Eye (tissue), 1 donor: ENCODE results near the gene CACNA1A.
"Not testable (repeated sequence)": the region's sequence is repeated elsewhere in the genome, so short reads cannot be mapped to it uniquely, and the experiment has no call there.

Experiments used
- DNase-seq: peaks from one replicate; pipeline ENCODE4 v3.0.0-alpha.2; 2015

CACNA1A gene

DNA sequence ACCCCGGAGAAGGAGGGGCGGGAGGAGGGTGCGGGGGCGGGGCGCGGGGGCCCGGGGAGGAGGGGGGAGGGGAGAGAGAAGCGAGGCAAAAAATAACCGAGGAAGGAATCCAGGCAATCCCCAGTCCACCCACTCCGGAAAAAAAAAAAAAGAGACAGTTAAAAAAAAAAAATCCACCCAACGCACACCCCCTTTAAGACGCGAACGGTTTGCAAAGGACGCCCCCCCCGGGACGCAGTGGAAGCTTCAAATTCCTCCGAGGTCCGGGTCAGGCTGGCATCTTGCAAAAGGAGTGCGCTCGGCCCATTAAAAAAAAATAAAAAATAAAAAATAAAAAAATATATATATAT, at the start of gene CACNA1A:
Gene CACNA1A, minus strand, starts transcription at position 9 of the 350 bp plus-strand sequence. CDS start 255 bp downstream, outside the sequence.
- DNase-seq = peak; percentile 60

DNA sequence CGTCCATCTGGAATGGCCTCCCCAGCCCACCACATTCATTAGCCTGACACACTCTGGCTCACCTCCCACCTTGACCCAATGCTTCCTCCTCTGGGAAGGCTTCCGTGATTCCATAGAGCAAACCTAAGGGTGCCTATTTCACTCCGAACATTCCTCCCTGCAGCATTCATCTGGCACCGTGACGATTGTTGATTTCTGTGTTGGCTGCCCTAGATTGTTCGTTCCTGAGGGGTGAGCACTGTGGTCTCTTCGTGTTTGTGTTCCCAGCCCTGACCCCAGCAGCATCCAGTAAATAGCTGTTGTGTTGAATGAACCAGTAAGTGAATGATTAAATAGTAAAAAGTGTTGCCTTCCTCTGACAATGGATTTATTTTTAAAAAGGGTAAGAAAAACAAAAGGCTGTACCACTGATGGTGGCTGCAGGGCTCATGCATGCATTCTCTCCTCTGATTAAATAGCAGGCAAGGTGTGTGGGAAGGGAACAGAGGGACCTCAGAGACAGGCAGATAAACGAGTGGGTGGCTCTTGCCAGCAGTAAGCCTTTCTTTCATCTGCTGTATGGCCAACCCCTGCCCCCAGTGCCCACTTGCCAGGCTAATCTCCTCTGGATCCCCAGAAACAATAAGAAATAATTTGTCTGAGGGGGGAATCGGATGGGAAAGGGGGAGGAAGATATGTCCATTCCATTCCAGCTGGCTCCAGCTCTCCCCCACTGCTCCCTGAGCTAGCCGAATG, 48.4 kb upstream of the CACNA1A start:
- DNase-seq = no peak

DNA sequence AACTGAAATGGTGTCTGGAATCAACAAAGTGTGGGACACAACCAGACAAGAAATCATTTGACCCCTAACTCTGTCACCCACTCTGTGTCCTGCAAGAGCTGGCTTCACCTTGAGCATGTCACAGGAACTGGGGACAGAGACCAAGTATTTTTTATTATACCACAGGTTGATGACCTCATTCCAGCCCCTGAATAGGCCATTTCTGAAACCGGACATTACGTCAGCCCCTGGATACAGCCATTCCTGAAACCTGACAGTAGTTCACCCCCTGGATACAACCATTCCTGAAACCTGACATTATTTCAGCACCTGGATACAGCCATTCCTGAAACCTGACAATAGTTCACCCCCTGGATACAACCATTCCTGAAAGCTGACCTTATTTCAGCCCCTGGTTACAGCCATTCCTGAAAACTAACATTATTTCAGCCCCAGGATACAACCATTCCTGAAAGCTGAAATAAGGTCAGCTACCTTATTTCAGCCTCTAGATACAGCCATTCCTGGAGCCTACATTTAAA, 47.7 kb upstream of the CACNA1A start:
- no peak for DNase-seq

DNA sequence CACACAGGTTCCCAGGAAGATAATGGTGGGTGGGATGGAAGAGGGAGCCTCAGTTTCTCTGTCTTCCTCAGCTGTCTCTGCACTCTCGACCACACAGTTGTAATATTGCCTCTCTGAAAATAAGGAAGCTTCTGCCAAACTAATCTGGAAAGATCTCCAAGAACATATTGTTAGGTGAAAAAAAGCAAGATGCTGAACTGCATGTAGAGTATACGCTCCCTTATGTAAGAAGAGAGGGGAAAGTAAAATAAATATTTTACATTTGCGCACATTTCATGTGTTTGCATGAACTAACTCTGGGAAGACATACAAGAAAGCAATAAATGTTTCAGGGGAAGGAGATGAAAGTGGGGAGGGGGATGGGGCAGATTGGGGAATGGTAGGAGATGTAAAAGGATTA, 41.9 kb upstream of the CACNA1A start:
- DNase-seq = no peak

DNA sequence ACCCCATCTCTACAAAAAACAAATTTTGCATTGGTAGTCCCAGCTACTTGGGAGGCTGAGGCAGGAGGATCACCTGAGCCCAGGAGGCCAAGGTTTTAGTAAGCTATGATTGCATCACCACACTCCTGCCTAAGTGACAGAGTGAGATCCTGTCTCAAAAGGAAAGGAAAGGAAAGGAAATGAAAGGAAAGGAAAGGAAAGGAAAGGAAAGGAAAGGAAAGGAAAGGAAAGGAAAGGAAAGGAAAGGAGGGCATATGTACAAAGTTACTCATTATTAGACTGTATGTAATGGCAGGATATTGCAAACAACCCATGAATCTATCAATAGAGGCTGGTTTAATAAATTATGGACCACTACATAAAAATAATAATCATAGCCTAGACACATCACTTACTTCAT, 40.8 kb upstream of the CACNA1A start:
- no peak for DNase-seq

DNA sequence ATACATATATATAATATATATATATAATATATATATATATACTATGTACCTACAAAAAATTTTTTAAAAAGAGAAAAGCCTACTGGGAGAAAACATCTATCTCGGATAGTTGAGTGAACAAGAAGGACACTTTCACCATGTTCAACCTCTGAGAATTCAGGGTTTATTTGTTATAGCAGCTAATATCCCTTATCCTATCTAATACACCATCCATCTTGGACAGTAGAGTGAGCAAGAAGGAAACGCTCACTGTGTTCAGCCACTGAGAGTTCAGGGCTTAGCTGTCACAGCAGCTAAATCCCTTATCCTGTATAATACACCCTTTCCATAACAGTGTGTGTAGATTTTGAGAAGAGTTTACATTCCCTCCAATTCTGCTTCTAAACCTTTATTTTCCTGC, 38.1 kb upstream of the CACNA1A start:
- DNase-seq = no peak

DNA sequence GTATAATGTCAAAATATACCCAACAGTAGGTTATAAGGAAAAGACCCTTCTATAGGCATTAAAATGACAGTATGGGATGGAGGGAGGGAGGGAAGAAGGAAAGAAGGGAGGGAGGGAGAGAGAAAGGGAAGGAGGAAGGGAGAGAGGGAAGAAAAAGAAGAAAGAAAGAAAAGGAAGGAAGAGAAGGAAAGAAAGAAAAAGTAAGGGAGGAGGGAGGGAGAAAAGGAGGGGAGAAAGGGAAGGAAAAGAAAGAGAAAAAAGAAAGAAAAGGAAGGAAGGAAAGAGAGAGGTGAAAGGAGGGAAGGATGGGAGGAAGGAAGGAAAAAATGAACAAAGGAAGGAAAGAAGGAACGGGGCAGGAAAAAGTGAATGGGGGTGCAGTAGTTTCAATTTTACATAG, 35.3 kb upstream of the CACNA1A start:
- DNase-seq = no peak

DNA sequence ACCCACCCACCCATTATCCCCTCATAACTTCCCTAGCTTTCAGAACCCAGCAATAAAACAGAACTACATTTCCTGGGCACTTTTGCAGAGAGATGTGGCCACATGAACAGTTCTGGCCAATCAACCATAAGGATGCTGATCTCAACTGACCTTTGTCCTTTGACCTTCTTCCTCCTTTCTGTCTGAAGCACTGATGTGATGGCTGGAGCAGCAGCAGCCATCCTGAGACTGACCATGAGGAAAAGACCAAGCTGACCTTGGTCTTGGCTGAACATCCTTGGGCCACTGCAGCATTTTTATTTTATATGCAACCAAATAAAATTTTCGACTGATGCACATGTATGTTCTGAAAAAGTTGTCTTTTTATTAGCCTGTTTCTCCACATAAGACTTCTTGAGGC, 33.1 kb upstream of the CACNA1A start:
- no peak for DNase-seq

DNA sequence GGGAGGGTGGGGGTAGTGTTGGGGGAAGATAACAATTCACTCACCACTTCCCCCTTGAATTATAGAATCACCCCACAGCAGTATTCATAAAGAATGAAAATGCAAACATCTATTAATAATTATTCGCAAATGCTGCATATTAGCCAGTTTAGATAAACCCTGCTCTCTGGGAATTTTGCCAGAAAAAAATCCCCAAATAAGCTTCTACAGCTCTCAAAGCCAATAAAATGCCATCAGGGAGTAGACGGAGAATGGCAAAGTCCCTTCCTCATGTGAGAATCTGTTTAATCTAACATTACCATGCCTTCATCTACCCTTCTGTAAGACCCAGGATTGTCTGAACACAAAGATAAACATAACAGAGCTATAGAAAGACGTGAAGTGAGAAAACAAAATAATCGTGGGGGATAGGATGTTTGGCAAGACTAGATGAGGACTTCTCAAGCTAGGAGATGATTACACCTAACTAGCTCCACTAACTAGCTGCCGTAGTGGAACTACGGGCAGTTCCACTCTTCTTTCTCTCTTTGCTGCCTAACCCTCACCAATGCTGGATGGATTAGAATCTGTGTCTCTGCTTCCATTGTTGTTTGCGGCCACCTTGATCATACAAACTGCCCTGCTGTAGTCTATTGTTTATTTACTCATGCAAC, 32.4 kb upstream of the CACNA1A start:
- peak; percentile 9 for DNase-seq

DNA sequence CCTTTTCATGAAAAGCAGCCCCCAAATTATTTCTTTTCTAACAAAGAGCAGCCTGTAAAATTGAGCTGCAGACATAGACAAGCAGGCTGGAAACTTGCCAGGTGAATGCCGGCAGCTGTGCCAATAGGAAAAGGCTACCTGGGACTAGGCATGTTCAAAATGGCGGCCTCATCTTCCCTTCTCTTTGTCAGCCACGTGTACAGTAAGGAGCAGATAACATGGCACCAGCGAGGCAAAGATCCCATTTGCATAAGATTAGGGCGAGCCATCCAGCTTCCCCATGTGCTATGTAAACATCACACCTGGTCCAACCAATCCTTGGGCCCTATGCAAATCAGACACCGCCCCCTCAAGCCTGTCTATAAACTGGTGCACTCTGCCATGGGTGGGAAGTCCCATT, 31.2 kb upstream of the CACNA1A start:
- no peak for DNase-seq

DNA sequence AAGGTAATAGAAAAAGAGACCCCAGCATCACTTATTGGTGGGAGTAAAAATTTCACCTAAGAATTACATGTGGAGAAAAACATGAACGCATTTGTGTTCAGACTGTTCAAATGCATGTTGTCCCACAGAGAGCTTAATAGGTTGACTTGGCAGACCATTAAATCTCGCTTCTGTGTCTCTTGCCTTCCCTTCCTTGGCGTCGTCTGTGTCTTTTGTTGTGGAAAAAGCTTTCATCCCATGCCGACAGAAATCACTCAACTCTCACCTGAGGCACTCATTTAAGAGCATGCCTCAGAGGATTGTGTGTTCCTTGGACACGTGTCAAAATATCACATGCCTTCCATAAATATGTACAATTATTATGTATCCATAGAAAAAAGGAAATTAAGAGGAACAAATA, 24.4 kb upstream of the CACNA1A start:
- peak; percentile 47 for DNase-seq

DNA sequence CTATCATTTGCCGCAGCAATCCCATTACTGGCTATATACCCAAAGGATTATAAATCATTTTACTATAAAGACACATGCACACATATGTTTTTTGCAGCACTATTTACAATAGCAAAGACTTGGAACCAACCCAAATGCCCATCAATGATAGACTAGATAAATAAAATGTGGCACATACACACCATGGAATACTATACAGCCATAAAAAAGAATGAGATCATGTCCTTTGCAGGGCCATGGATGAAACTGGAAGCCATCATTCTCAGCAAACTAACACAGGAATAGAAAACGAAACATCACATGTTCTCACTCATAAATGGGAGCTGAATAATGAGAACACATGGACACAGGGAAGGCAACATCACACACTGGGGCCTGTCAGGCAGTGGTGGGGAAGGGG, 23.4 kb upstream of the CACNA1A start:
- not testable (repeated sequence) for DNase-seq

DNA sequence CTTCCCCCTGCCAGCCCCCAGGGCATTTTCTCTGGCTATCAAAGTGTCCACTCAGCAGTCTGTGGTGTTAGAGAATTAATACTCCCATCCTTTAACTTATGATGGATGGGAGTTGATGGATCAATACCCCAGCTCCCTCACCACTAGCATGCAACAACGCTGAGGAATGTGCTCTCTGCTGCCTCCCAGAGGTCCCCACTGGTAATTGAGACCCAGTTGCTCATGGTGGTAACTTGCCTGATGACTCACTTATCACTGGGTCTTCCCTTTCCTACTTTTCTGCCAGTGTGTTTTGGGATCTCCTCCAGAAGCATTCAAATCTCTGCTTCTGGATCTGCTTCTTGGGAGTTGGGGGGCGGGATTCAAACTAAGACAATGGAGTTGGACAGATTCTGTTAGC, 20.3 kb upstream of the CACNA1A start:
- peak; percentile 6 for DNase-seq

DNA sequence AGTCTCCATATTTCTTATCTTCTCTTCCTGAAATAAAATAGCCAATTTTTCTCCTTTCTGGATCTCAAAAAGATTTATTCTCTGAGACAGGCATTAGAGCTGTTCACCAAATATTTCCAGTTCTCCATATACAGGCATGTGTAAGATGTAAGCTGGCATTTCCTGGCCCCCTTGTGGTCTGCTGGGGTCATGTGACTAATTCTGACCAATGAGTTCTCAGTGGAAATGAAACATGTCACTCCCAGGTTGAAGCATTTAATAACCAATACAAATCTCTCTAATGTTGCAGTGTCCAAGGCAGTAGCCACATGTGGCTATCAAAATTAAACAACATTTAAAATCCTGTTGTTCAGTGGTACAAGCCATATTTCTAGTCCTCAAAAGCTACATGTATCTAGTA, 14.8 kb upstream of the CACNA1A start:
- no peak for DNase-seq

DNA sequence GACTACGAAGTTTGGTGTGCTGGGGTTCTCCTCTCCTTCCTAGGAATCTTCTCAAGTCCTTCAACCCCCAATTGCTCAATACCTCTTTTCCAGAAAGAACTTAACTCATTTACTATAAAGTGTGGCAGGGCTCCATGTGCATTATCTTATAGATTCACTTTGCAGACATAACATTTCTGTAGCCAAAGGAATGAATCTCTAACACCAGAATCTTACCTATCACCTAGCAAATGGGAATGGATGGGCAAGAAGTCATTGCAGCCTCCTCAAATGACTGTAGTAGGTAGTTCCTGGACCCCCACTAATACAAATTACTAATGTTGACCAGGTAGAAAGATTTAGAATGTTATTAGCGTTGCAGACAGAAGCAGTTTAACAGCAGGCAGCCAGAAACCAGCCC, 5.7 kb upstream of the CACNA1A start:
- DNase-seq = no peak

DNA sequence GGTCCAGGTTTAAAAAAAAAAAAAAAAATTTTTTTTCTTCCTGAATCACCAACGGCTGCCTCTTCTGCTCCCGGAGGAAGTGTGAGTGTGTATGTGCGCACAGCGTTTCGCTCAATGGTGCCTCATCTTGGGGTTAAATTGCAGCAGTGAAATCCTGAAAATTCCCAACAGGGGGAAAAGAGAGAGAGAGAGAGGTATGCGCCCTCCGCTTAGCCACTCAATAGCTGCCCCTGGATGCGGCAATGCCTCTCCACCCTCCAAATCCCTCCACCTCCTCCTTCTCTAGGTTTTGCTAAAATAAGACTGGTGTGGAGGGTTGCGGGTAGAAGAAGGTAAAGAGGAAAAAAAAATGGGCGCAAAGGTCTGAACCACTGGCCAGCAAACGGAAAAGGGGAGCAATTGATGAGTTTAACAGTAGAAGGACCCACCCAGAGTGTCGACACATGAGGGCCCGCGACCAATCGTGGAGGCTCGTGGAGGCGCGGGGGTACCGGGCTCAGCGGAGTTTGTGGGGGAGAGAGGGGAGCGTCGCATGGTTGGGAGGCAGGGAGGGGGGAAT, 853 bp upstream of the CACNA1A start:
- DNase-seq = peak; percentile 63

DNA sequence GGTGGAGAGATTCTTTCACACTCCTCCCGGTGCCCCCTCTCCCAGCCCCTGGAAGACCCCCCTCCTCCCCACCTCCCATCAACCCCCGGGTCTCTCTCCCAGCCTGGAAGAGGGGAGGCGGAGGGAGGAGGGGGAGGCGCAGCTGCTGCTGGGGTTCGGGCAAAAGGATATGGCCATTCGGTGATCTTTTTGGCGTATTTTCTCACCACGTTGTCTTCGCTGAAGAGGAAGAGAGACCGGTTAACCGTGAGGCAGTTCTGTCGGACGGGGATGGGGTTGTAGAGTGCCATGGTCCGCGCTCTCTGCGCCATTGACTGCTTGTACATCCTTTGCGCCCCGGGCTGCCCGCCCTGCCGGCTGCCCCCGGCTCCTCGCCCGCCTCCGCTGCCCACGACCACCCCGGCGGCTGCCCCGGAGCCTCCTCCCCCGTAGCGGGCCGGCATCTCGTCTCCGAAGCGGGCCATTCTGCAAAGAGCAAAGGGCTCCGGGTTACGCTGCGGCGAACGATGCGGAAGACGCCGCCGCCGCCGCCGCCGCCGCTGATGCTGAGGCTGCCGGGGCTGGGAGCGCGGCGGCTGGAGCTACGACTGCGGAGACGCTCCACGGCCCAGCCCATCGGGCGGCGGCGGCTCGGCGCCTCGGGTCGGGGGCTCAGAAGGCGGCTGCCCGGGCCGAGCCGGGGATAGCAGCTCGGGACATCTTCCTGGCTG, 363 bp downstream of the CACNA1A start:
- DNase-seq = peak; percentile 73

DNA sequence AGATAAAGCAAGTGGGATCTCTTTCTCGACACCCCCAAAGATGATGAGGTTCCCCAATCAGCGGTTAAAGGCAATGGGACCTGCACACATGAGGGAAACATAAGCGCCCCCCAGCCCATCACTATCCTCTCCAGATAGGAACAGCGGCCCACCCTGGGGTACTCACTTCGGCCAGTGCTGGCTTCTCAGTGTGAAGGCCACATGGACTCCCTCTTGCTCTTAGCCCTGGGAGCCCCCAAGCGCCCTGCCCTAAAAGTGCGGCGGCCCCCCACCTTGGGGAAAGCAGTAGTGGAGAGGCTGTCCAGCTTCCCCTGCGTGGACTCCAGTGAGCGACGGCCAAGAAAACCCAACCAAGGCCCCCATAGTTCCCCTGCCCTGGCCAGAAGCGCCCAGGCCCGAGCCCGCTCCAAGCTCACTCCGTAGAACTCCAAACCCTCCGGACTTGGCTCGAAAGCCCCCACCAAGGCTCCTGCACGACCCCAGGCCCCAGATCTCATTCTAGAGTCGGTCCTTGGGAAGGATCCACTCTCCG, 1.0 kb downstream of the CACNA1A start:
- no peak for DNase-seq

DNA sequence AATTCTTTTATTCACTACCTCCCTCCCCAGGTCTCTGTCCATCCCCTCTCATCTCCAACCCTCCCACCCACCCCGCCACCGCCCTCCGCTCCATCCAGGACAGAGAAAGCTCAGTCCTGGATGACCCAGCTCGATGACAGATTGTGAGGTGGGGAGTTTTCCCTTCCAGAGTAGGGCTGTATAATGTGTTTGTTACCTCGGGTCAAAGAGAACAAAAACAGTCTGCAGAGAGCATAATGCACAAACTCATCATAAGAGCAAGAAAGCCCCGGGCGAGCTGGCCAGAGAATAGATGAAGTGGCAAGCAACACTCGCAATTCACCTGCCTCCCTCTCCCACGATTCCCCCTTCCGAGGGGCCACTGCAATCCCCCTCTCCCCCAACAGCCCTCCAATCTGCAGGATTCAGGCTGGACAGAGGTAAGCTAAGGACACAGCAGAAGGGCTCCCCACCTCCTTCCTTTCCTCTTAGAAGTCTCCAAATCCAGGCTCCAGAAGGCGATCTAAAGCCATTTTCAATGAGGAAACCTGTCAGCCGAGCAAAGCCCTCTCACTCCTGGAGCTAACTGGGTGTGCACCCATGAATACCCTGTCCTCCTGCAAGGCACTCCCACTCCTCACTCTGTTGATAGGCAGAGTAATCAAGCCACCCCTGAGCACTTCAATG, 2.6 kb downstream of the CACNA1A start:
- no peak for DNase-seq

DNA sequence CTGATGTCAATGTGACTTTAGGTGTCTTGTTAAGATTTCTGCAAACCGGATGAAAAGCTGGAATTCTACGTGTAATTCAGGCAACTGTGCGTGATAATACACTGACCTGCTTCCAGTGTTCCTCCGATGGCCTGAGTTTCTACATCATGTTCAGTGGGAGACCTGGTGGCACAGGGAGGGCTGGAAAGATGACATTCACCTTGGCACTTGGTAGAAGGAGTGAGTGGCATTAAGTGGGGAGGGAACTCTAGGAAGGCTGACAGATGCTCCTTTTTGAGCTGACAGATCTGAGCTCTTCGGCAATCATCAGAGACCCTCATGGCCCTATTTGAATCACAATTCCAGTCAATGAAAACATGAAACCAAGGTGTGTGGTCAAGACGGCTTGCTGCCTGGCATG, 4.0 kb downstream of the CACNA1A start:
- no peak for DNase-seq

DNA sequence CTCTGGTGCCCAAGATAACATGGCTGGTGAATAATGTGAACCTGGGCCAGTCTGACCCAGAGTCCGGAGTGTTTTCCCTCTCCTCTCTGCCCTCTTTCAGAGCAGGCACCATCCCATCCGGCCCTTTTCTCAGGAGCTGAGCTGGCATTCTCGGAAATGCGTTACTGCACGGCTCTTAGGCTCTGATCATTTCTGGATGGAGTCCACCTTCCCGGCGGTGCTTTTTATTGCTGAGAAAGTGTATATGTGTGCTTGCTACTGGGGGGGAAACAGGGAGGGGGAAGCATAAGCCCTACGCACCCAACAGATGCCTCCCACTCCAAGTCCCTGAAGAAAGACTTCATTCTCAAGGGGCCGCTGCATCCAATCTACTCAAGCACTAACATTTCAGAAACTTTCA, 6.6 kb downstream of the CACNA1A start:
- no peak for DNase-seq

DNA sequence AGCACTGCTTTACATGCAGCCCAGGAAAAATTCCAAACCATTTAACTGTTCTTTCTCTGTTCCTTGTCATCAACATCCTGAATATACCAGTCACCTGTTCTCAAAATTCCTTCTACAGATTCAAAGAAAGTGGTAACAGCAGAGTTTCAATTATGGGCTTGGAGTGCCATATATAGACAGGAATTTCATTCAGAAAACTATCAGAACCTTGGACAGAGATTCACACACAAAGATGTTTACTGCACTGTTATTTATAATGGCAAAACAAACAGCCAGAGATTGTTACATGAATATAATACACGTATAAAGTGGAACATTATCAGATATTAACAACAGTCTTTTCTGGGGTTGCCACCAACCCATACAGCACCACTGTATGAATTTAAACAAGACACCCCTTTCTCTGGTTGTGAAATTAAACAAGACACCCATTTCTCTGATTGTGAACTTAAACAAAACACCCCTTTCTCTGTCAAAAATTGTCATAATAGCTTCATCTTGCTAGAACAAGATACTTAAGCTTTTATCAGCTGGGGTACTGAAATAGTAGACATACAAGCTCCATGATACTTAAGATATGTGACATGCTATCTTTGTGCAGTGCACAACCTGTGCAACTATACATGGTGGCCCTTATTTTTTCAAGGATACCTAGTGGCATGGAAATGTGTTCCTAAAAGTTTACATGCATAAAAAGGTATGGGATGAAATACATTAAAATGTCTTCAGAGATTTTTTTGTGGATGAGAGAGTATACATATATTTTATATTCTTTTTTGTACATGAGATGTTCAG, 12.6 kb downstream of the CACNA1A start:
- no peak for DNase-seq
